GM12878 (cell line): Measurements from ENCODE around the gene AKAP13. TPM values are rescaled to one million over a fixed set of nuclear protein-coding genes. Genes with fewer than 3 reads are reported as not detected.

ENCODE experiments used
- ATAC-seq: fragments of 200-7000 bp; cut with Tn5 transposase; 3 replicates; pipeline ENCODE4 v1.9.1; 2020; ENCODE audit warnings: mild to moderate bottlenecking, moderate library complexity
- BruUV-seq: library from RNA; stranded (reverse); fragments of 400-500 nt; replicated peaks from 2 replicates; lab custom pipeline; 2021; lab: Mats Ljungman, UMichigan
- CTCF ChIA-PET: fragments of 300-600 bp; sonication (Branson Sonifier 250); formaldehyde crosslinking; extraction: SDS; loops from one replicate; lab custom pipeline; 2021; ENCODE audit warnings: inconsistent platforms; lab: Yijun Ruan, JAX
- POLR2A ChIA-PET: fragments of 350-600 bp; formaldehyde crosslinking; extraction: SDS; loops from one replicate; lab custom pipeline; 2021; ENCODE audit warnings: inconsistent platforms; lab: Charles Lee
- RAD21 ChIA-PET: fragments of 300-600 bp; sonication (Branson Sonifier 250); formaldehyde crosslinking; loops from one replicate; lab custom pipeline; 2023; ENCODE audit warnings: antibody characterized with exemption; ENCODE audit not compliant: unreplicated experiment; lab: Charles Lee
- SMC1A ChIA-PET: fragments of 300-600 bp; sonication (Branson Sonifier 250); formaldehyde crosslinking; loops from one replicate; lab custom pipeline; 2023; ENCODE audit not compliant: unreplicated experiment, uncharacterized antibody; lab: Charles Lee
- DNase-seq: peaks from one replicate; pipeline ENCODE4 v3.0.0-alpha.2; 2011; ENCODE audit warnings: low read depth, low spot score
- FAIRE-seq: peaks from 3 replicates; lab custom pipeline; 2011; peaks lifted over from hg19 to GRCh38; lab: Jason Lieb, UNC
- H2AFZ ChIP-seq: 2 replicates; pipeline ENCODE4 v1.6.0; 2011; ENCODE audit warnings: low read depth, low read length, control low read depth; ENCODE audit not compliant: control insufficient read depth
- H3K27ac ChIP-seq: 2 replicates; pipeline ENCODE4 v1.5.1; 2011; ENCODE audit warnings: control low read depth; ENCODE audit not compliant: control insufficient read depth, insufficient read depth
- H3K27me3 ChIP-seq, 2 experiments: replicated peaks in 1 of 2; 2 replicates each; pipeline versions ENCODE4 v1.6.0 to v1.6.1; 2011; ENCODE audit warnings: low read length in 1 of 2; ENCODE audit not compliant: control insufficient read depth in 2 of 2, insufficient read depth in 2 of 2
- H3K36me3 ChIP-seq, 2 experiments: 2 replicates each; pipeline ENCODE4 v1.5.1; 2011; ENCODE audit warnings: low read length in 1 of 2; ENCODE audit not compliant: control insufficient read depth in 2 of 2, insufficient read depth in 2 of 2
- H3K4me1 ChIP-seq: 2 replicates; pipeline ENCODE4 v1.6.1; 2011; ENCODE audit warnings: mild to moderate bottlenecking, low read length, moderate library complexity, mixed read lengths; ENCODE audit not compliant: control insufficient read depth, insufficient read depth
- H3K4me2 ChIP-seq: 2 replicates; pipeline ENCODE4 v1.6.0; 2011; ENCODE audit warnings: control low read depth; ENCODE audit not compliant: control insufficient read depth, insufficient read depth
- H3K4me3 ChIP-seq: fragments of 200-600 bp; sonication (generic); 2 replicates; pipeline ENCODE4 v1.5.1; 2016
- H3K79me2 ChIP-seq: 2 replicates; pipeline ENCODE4 v1.6.0; 2011; ENCODE audit warnings: low read length; ENCODE audit not compliant: control insufficient read depth, insufficient read depth
- H3K9ac ChIP-seq: 2 replicates; pipeline ENCODE4 v1.8.0; 2011; ENCODE audit warnings: low read length, control low read depth, mixed read lengths; ENCODE audit not compliant: control insufficient read depth, insufficient read depth
- H3K9me3 ChIP-seq: replicated peaks from 3 replicates; pipeline ENCODE4 v1.5.1; 2011; ENCODE audit warnings: mild to moderate bottlenecking, low read length; ENCODE audit not compliant: control insufficient read depth, insufficient read depth
- H4K20me1 ChIP-seq: 2 replicates; pipeline ENCODE4 v1.6.0; 2011; ENCODE audit not compliant: control insufficient read depth, insufficient read depth
- FOXK2 ChIP-seq: fragments of 450-650 bp; IDR thresholded peaks from 2 replicates; pipeline ENCODE4 v1.6.1; 2017; ENCODE audit warnings: mild to moderate bottlenecking, moderate library complexity
- IRF4 ChIP-seq: IDR thresholded peaks from 2 replicates; pipeline ENCODE4 v1.6.1; 2011; ENCODE audit warnings: low read depth, low read length
- KLF5 ChIP-seq: fragments of 450-650 bp; IDR thresholded peaks from 2 replicates; pipeline ENCODE4 v1.6.1; 2014; ENCODE audit warnings: mild to moderate bottlenecking; ENCODE audit not compliant: partially characterized antibody
- PAX8 ChIP-seq: fragments of 450-650 bp; IDR thresholded peaks from 2 replicates; pipeline ENCODE4 v1.6.1; 2017; ENCODE audit warnings: mild to moderate bottlenecking, moderate library complexity
- PRDM15 ChIP-seq: fragments of 450-650 bp; formaldehyde crosslinking; IDR thresholded peaks from 2 replicates; pipeline ENCODE4 v1.4.0; 2020; ENCODE audit warnings: mild to moderate bottlenecking, moderate library complexity
- SKIL ChIP-seq: fragments of 450-650 bp; IDR thresholded peaks from 2 replicates; pipeline ENCODE4 v1.6.1; 2017; ENCODE audit warnings: mild to moderate bottlenecking, low read depth, inconsistent platforms; ENCODE audit not compliant: poor library complexity, severe bottlenecking
- SREBF1 ChIP-seq: IDR thresholded peaks from 2 replicates; pipeline ENCODE4 v1.6.1; 2012; ENCODE audit warnings: mild to moderate bottlenecking, low read length
- SRF ChIP-seq, 2 experiments: IDR thresholded peaks; 2 replicates each; pipeline ENCODE4 v1.6.1; 2011; ENCODE audit warnings: low read depth in 2 of 2, low read length in 2 of 2, mild to moderate bottlenecking in 1 of 2, moderate library complexity in 1 of 2
- WGBS: methylation state at CpG from one replicate; pipeline ENCODE4 v1.1.6; 2016; ENCODE audit warnings: low lambda C conversion rate; ENCODE audit not compliant: insufficient replicate concordance, insufficient coverage; ENCODE audit errors: missing lambda C conversion rate; 5-methylcytosine and 5-hydroxymethylcytosine counted together
- in situ Hi-C: fragments of 300-500 bp; cut with MboI; formaldehyde crosslinking; loops from 9 replicates; pipeline ENCODE4 v1.14.3; 2018; ENCODE audit warnings: mixed read lengths
- intact Hi-C: fragments of 100-400 bp; cut with micrococcal nuclease; formaldehyde crosslinking; loops from one replicate; pipeline ENCODE4 v1.14.2; 2022; ENCODE audit not compliant: unreplicated experiment
- polyA plus RNA-seq, 11 experiments: library from polyadenylated mRNA; depleted of rRNA in 4 of 11; unstranded in 6 of 11; stranded (reverse) in 5 of 11; fragments of >200 nt; fragmentation: Nextera tagmentation in 4 of 11; fragmentation: Illumina TruSeq in 1 of 11; extraction: Ambion mirVana in 4 of 11; extraction: Trizol in 1 of 11; gene quantifications; 1 replicate in 1 of 11; 2 replicates in 10 of 11; pipeline versions ENCODE4 v1.2.1 to v1.2.3, GENCODE V29; 2011 to 2016; ENCODE audit warnings: inconsistent platforms in 2 of 11, missing spikeins in 2 of 11, low read depth in 1 of 11
- total RNA-seq, 4 experiments: library from RNA; depleted of rRNA in 3 of 4; stranded (reverse); fragments of >200 nt in 3 of 4; fragmentation: Illumina TruSeq in 1 of 4; extraction: Trizol in 1 of 4; gene quantifications; 2 replicates each; pipeline versions ENCODE4 v1.2.1 to v1.2.3, GENCODE V29; 2013 to 2021

The AKAP13 gene
- total and polyA plus RNA-seq, 10 of the 15 experiments (the other 5 are each of a cell fraction or from before 2014, with no cell fraction given): 14.4 to 74.9 (median 55.1) TPM

GRCh38 chr15:85500729-85501128 is 120.3 kb downstream of the AKAP13 start:
- intact Hi-C loops: loop anchor here (2.0 kb wide), 1 partner anchor 26 kb away; no protein-coding TSS in a partner anchor
- no peak overlapping the region for H3K27ac ChIP-seq

More at GRCh38 chr15:85500729-85501128, 120.3 kb downstream of the AKAP13 start:
- in situ Hi-C loops: no loop called here
- ChIA-PET POLR2A (interaction anchor here (1.3 kb wide), 1 partner anchor 12 kb away, joined by 6 read pairs; no protein-coding TSS in a partner anchor), SMC1A (interaction anchor here (0.7 to 11.7 kb wide), 5 partner anchors 12 to 204 kb away, joined by 3 to 147 read pairs (median 4); no protein-coding TSS in a partner anchor), CTCF (interaction anchor here (1.0 to 10.4 kb wide), 4 partner anchors 13 to 204 kb away, joined by 4 to 170 read pairs (median 6); no protein-coding TSS in a partner anchor), RAD21 (interaction anchor here (0.7 to 7.9 kb wide), 7 partner anchors 12 to 204 kb away, joined by 3 to 75 read pairs (median 3); no protein-coding TSS in a partner anchor)
- H3K9me3 ChIP-seq: no peaks in the 10 kb centered on the region
- H3K79me2 ChIP-seq: peaks cover 8% of the 10 kb centered on the region
- H3K9ac ChIP-seq: no peak overlapping the region
- H3K4me3 ChIP-seq: no peak overlapping the region
- H3K4me2 ChIP-seq: no peak overlapping the region; the same call in 1 of the 2 replicates
- TF ChIP-seq KLF5 (no peak), IRF4 (no peak), PRDM15 (CRISPR knock-in tag) (no peak), SRF (IDR thresholded peaks at IDR 0.05; ENCODE audit: low read depth in 2 of 2, low read length in 2 of 2) (no peak), SKIL (no peak), PAX8 (no peak), SREBF1 (no peak), FOXK2 (no peak)
- peaks cover 9% of the 10 kb centered on the region; the same call in 1 of the 2 replicates for H4K20me1 ChIP-seq
- peaks cover 28% of the 10 kb centered on the region for H3K4me1 ChIP-seq
- ATAC-seq: no peak
- BruUV-seq: no TSS peak
- DNase-seq: no peak
- no peaks in the 10 kb centered on the region for H3K36me3 ChIP-seq
- H2AFZ ChIP-seq: no peak overlapping the region
- WGBS: 100% methylated on average over 4 of the region's 4 CpGs
- no peak for FAIRE-seq
- H3K27me3 ChIP-seq: no peaks in the 10 kb centered on the region
